HG03039 (cell line): ENCODE data around the gene PPIE.
"Not testable (repeated sequence)": the region's sequence is repeated elsewhere in the genome, so short reads cannot be mapped to it uniquely, and the experiment has no call there.

ENCODE experiments used
- ATAC-seq: cut with Tn5 transposase; IDR thresholded peaks from one replicate; pipeline ENCODE4 v1.9.1; 2021; ENCODE audit warnings: mild to moderate bottlenecking, moderate library complexity; ENCODE audit not compliant: unreplicated experiment

PPIE gene

DNA sequence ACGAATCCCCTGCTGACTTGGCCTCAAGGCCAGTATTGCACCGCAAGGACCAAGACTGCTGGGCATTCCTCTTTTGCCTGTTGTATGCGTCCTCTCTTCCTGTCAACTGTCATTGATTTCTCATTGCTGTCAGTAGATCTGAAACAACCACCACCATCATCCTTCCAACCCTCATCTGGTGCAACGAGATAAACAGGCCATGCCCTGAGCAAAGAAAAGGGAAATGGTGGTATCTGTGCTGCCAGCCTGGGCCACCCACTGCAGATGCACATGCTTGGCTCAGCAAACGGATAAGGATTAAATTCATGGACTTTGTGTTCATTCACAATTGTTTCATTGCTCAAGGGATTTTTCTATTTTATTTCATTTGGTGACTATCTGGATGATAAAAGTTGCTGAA is 18.8 kb downstream of the PPIE start:
- ATAC-seq, result no peak

DNA sequence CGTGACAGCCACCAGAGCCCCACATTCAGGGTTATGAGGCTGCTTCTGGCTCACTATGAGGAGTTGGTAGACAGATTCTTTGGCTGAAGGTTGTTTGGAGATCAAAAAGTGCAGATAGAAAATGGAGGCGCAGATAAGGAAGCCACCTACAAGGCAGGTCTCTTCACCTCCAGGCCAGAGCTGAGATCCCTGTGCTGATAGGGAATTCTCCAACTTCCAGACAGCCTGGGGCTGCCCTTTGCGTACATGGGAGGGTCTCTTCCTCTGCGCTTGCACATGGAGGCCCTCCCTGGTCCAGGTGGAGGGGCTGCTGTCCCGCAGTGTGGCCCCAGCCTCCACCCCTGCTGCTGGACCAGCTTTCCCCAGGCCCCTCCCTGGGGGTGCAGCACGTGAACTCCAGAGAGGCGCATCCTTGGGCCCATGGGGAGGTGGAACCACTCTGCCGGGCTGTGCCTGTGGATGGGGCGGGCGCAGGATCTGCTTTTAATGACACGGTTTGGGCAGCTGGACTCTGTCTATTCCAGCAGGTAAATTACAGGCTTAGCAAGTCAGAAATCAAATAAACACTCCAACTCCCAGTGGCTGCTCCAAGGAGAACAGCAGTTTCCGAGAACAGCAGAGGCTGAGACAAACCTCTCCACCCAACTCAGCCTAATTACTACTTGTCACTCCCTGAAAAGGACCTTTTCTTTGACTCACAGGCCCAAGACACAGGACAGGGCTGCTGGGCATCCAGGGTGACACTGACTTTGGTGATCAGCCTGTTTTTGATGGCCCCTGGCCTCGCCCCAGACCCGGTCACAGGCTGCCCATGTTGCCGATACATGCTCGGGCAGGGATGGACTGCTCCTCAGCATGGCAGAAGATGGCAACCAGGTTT is 20.1 kb downstream of the PPIE start:
- ATAC-seq, result no peak

DNA sequence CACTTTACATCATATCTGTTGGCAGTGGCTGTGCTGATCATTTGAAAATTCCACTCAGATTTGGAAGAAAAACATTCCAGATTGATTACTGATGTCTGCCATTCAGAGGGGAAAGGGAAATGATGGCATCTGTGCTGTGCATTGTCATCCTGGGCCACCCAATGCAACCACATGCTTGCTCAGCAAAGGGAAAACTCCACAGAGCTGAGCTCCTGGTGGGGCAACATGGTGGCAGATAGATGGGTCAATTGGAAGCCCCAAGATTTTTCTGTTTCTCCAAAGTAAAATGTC is 20.7 kb downstream of the PPIE start:
- no peak for ATAC-seq

DNA sequence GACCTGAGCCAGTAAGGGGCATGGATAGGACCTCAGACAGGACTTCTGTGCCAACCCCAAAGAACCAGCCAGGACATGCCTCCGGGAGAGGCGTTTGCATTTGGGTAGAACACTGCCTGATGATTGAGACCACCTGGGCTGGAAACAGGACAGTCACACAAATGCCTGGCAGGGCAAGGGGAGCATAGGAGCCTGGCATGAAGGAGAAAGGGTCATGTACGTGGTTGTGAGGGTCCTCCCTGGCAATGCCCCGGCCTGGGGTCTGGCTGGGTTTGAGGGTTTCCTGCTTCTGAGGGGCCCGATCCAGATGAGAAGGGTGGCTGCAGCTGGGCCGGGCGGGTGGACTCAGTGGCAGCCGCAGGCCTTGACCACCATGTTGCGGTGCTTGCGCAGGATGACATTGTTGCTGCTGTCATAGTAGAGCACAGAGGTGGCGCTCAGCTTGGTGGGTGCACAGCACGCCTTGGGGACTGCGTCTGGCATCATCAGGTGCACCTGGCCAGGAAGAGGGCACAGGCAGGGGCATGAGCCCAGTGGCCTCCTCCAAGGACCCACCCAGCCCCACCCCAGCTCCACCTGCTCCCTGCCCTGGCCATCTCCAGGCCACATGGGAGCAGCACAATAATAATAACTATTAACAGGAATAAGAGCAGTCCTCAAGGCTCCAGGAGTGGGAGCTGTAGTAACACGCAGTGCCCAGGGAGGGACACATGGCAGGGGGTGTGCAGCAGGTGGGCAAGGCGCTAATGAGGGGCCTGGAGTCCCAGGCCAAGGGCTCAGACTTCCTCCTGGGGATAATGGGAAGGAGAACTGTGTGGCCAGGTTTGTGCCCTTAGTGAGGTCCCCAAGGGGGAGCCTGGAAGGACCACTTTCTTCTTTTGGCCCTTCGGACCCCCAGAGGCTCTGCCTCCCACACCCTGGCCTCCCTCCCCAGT is 21.7 kb downstream of the PPIE start:
- ATAC-seq, result no peak

DNA sequence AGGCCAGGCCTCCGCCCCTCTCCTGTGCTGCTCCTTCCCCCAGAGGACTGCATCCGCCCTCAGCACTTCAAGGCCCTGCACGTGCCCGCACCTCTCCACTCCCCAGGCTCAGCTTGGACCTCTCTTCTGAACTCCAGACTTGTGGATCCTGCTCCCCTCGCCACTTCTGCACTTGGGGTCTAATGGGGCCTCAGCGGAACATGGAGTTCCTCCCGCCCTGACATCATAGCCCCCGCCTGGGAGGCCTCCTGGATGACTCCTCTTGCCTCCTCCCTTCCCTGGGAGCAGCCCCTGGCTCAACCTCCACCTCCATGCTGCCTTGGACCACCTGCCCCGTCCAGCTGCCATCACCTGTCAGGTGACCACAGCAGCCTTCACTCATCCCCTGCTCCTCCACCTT is 22.3 kb downstream of the PPIE start:
- no peak for ATAC-seq

GRCh38 chr1:39761557-39762260 is 23.0 kb downstream of the PPIE start:
- ATAC-seq, result no peak

GRCh38 chr1:39762550-39763540 is 24.2 kb downstream of the PPIE start:
- no peak for ATAC-seq

DNA sequence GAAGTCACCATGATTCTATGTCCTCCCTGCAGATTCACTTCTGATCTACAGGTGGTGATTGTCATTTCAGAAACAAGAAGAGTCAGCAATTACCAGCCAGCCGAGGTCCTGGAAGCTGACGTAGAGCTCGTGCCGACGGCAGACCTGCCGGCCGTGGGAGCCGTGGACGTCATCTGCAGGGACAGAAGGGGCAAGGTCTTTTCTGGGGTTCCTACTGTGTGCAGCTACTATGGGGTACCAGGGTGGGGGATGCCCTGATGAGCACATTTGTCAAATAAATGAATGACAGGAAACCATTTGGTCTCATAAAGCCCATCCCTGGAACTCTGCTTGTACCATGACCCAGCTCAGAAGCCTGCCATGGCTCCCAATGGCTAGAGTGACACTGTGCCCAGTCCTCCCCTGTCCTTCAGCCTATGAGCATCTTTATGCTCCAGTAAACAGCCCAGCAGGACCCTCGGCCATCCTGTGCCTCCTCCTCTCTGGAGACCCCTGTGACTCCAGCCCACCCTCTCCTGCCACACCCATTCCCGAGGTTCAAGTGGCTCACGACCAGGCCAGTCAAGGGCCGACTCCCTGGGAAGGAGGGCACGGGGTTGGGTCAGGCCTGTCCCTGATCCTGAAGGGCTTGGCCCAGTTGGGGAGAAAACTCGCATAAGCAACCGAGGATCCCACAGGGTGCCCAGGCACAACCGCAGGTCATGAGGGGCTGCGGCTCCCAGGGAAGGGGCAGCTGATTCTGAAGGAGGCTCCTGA is 25.1 kb downstream of the PPIE start:
- ATAC-seq, result not testable (repeated sequence)

DNA sequence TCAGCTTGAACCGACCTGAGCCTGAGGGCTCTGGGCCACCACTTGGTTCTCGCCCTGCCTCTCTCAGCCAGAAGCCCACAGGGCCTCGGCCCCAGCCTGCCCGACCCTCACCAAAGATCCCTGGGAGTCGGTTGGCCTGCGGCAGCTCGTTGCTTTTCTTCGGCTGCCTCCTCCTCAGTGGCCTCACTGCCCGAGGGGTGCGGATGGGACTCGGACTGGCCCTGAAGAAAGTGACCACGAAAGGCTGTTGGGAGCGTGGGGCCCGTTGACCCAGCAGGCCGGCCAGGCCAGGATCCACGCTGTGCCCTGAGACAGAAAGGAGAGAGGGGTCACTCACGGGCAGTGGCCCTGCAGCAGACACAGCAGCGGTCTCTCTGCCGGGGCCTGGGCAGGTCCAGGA is 25.8 kb downstream of the PPIE start:
- ATAC-seq, result not testable (repeated sequence)

- ATAC-seq, result not testable (repeated sequence)
Observed at GRCh38 chr1:39766466-39766865, 27.8 kb downstream of the PPIE start.

GRCh38 chr1:39769502-39769901 is 30.8 kb downstream of the PPIE start:
- ATAC-seq, result not testable (repeated sequence)

GRCh38 chr1:39770100-39771021 is 31.7 kb downstream of the PPIE start:
- ATAC-seq, result not testable (repeated sequence)

DNA sequence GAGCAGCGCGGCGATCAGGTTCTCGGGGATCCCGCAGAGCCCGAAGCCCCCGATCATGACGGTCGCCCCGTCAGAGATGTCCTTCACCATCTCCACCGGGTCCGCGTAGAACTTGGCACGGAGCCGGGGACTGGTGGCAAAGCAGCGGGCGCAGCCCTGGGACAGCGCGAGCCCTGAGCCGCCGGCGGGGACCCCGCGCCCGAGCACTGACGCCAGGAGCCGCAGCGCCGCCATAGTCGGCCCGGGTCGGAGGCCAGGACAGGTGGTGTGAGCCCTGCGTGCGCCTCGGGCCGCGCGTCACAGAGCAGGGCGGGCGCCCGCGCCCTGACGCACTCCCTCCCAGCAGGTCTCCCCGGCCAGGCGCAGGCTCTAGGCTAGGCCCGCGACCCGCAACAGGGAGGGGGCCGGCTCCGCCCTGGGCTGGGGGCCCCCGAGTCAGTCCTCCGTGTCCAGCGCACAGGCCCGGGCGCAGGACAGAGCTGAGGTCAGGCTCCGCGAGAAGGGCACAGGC is 32.4 kb downstream of the PPIE start, which contains the start of gene OXCT2:
Gene OXCT2, minus strand, starts transcription at position 327 of the 511 bp plus-strand sequence. Its CDS starts 93 bp downstream, at position 234.
- not testable (repeated sequence) for ATAC-seq

GRCh38 chr1:39773369-39773979 is 34.8 kb downstream of the PPIE start:
- ATAC-seq, result not testable (repeated sequence)

GRCh38 chr1:39775141-39775540 is 36.5 kb downstream of the PPIE start:
- not testable (repeated sequence) for ATAC-seq

GRCh38 chr1:39775676-39776399 is 37.2 kb downstream of the PPIE start:
- not testable (repeated sequence) for ATAC-seq

GRCh38 chr1:39776400-39776713 is 37.7 kb downstream of the PPIE start:
- ATAC-seq, result no peak
